ENCODE results near the gene SLC11A2.
A peak's percentile ranks its signal among the peaks of the same experiment; 100 is the strongest.

SLC11A2 gene

DNA sequence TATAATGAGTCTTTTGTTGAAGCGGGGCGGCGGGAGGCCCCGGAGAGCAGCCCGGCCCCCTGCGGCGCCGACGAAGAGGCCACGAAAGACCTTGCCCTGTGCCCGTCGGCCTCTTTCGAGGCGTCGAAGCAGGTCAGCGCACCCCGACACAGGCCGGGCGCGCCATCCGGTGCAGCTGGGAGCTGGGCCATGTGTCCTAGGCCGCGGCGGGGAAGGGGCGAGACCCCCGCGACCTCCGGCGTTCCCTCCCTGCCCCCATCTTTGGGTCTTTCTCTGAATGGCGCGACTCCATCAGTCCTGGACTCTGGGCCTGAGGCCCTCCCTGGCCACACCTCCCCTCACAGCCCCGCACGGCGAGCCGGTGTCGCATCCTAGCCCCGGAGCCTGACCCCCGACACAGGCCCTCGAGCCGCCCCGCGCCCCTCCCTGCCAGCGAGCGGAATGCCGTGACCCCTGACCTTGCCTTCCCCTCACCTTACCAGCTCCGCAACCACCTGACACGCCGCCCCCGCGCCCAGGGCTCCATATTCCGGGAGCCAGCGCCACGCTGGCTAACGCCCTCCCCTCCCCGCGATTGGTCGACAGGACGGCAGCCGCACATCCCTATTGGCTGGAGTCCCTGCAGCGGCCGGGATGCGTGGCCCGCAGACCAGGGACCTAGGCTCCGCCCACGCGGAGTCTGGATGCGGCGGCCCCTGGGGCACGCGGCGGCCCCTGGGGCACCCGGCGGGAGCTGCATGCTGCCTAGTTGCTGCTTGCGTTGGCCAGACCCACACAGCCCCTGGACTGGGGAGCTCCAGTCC lies at the start of gene SLC11A2:
Gene SLC11A2 (minus strand): TSS at position 549 of the 803 bp plus-strand sequence. CDS start 15,656 bp downstream, outside the sequence.
- peak; percentile 93 for DNase-seq

DNA sequence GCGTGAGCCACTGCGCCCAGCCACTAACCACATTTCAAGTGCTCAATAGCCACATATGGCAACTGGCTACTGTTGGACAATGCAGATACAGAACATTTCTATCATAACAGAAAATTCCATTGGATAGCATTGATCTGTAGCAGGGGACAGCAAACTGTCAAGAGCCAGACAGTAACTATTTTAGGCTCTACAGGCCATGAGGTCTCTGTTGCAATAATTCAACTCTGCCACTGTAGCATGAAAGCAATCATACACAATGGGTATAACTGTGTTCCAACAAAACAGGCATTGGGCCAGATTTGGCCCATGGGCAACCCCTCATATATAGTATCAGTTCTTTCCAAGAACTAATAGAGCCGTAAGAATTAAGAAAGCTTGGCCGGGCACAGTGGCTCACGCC lies 49.2 kb upstream of the SLC11A2 start:
- no peak for DNase-seq

DNA sequence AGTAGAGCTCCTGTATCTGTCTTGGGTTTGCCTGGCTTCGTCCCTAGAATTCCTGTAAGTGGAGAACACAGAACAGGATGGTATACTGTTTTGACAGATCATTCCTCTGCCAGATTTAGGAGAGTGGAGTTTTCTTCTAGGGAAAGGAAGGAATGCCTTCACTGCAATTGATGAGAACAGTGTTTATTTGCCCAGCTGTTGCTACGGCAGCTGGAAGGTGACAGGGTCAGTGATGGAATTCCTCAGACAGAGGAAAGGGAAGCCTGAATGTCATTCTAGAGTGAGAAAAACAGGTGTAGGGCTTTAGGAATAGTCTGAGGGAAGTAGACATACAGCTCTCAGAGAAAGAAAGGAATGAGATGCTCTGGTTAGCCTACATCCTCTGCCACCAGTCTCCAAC lies 45.5 kb upstream of the SLC11A2 start:
- no peak for DNase-seq

DNA sequence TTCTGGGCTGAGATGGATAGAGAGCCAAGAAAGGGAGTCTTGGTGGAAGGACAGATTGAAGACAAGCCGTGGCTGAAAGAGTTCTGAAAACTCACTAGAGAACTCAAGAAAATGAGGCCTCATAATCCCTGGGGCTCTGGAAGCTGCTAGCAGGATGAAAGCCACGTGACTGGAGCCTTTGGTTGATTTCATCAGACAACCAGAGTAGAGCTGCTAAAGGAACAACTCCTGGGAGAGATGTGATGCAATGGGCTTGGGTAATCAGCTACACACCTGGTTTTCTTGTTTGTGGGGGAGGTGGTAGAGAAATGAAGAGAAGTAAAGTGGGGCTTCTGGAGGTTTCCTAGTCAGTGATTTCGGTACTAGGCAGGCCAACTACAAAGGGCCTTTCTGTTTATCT lies 43.8 kb upstream of the SLC11A2 start:
- no peak for DNase-seq

DNA sequence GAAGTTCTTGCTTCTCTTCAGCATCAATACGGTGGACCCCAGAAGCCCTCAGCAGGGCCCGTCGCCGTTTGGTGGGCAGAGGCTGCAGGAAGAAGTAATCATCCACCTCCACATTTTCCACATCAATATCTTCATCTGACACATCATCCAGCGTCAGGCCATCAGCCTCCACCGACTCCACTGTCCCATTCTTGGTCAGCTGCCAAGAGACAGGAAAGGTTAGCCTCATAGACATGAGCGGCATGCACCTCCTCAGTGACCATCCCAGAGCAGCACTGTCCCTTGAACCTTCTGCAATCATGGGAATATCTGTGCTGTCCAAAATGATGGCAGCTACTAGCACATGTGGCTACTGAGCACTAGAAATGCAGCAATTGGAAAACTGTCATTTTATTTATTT lies 41.6 kb upstream of the SLC11A2 start:
- DNase-seq: no peak

GRCh38 chr12:51067229-51067628 lies 41.0 kb upstream of the SLC11A2 start:
- DNase-seq: no peak

- no peak for DNase-seq
These were observed 39.3 kb upstream of the SLC11A2 start for GRCh38 chr12:51065530-51065929.

DNA sequence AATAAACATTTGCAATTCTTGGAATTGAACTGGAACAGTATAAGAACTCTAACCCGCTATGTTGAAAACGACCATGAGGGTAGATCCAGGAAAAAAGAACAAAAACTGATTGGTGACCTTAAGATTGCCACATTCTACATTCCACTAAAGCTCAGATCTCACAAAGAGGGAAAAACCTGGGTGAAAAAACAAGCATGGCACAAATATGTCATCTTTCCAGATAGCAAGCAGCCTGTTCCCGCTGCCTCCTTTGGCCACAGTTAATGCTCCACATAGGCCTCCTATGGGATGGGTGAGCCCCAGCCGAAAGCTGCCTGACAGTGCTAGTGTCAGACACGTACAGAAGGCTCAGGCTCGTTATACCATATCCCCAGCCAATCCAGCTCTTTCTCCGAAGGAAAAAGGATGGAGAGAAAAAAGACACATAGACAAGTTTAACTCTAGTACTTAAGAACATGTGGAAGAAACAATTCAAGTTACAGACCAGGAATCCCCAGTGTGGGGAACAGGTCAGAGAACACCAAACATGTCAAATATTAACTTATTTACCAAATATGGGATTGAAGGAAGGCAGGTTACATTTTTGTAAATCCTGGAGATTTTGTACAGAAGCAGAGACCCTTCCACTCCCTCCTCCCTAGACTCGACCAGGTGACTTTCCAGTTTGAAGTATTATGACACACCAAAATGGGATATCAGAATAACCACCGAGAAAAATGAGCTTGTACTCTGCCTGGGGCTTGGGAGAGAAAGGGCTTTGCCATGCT lies 36.6 kb upstream of the SLC11A2 start:
- no peak for DNase-seq

- DNase-seq: no peak
These were observed 32.9 kb upstream of the SLC11A2 start for GRCh38 chr12:51059086-51059485.

DNA sequence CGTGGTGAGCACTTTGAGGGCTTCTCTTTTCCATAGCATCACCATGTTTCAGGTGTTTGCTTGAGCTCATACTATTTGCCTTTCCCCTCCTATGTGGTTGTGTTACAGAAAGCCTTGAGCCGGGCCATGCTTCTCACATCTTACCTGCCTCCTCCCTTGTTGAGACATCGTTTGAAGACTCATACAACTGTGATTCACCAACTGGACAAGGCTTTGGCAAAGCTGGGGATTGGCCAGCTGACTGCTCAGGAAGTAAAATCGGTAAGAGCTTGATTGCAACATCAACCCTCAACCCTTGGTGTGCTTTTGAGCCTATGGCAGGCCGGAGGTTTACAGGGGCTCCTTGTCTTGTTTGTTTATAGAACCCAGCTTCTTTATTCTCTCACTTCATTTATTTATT lies 30.1 kb upstream of the SLC11A2 start:
- no peak for DNase-seq

DNA sequence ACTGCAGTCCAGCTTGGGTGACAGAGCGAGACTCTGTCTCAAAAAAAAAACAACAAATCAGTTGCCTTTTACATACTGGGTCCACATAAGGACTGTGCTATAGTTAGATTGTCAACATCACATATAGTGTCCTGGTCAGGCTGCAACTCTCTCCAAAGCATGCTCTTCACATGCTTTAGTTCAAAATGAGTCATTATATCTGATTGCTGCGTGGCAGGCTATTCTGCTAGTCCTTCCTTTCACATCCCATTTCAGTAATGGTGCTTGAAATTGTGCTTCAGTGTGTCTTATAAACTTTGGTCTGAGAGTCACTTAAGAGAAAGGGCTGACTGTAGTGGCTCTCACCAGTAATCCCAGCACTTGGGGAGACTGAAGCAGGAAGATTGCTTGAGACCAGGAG lies 28.9 kb upstream of the SLC11A2 start:
- DNase-seq: no peak

GRCh38 chr12:51051787-51052186 lies 25.6 kb upstream of the SLC11A2 start:
- DNase-seq: no peak

GRCh38 chr12:51049525-51049924 lies 23.3 kb upstream of the SLC11A2 start:
- DNase-seq: no peak

GRCh38 chr12:51048661-51049251 lies 22.6 kb upstream of the SLC11A2 start:
- no peak for DNase-seq

- DNase-seq: peak; percentile 87
These were observed 21.7 kb upstream of the SLC11A2 start, which contains the start of gene LETMD1 for GRCh38 chr12:51047655-51048540. LETMD1 (plus strand) TSS chr12:51048327; CDS start chr12:51048357, 30 bp downstream.

- no peak for DNase-seq
These were observed 10.1 kb upstream of the SLC11A2 start for GRCh38 chr12:51036279-51036678.

DNA sequence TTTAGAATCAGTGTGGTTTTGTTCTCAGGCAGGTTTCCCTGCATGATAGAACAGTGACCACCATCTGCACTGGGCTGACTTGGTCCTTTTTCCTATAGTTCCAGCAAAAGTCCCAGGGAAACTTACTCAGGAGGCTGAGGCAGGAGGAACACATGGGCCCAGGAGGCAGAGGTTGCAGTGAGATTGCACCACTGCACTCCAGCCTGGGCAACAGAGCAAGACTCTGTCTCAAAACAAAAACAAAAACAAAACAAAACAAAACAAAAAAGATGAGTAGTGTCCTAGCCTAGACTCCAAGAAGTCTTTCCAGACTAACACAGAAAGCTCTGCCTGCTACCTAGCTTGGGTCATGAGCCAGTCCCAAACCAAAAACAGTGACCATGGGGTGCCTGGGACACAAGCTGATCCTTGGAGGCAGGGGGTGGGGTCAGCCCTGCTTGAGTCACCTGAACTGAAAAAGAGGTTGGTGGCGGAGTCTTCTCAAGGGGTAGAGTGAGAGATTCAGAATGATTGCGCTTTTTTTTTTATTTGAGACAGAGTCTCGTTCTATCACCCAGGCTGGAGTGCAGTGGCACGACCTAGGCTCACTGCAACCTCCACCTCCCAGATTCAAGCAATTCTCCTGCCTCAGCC lies 7.4 kb upstream of the SLC11A2 start:
- DNase-seq: no peak

DNA sequence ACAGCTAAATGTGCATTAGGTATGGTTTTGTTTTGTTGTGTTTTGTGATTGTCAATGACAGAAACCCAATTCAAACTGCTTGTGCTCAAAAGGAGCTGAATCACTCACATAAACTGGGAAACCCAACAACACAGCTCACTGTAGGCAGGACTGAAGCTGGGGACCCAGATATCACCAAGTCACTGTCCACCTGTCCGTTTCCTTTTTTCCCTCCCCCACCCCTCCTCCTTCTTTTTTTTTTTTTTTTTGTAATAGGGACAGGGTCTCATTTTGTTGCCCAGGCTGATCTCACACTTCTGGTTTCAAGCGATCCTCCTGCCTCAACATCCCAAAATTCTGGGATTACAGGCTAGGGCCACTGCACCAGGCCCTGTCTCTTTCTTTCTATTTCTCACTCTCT lies 6.9 kb upstream of the SLC11A2 start:
- DNase-seq: no peak

- DNase-seq: no peak
These were observed 2.6 kb upstream of the SLC11A2 start for GRCh38 chr12:51028813-51029150.

GRCh38 chr12:51028126-51028812 lies 2.1 kb upstream of the SLC11A2 start:
- no peak for DNase-seq

- DNase-seq: no peak
These were observed 1.2 kb upstream of the SLC11A2 start for GRCh38 chr12:51027342-51027835.
